GM23248 (cell line): ENCODE measurements around the gene LAMA4.

Source experiments
- EZH2 ChIP-seq: fragments of 200-600 bp; sonication (generic); IDR thresholded peaks from 2 replicates; pipeline ENCODE4 v1.6.1; 2018; ENCODE audit warnings: antibody characterized with exemption, mild to moderate bottlenecking; ENCODE audit not compliant: insufficient read depth, poor library complexity, severe bottlenecking
- EZH2phosphoT487 ChIP-seq: fragments of 200-600 bp; sonication (generic); IDR thresholded peaks from 2 replicates; pipeline ENCODE4 v1.6.1; 2018; ENCODE audit warnings: antibody characterized with exemption, moderate library complexity, mild to moderate bottlenecking, low read depth; ENCODE audit not compliant: insufficient read depth

DNA sequence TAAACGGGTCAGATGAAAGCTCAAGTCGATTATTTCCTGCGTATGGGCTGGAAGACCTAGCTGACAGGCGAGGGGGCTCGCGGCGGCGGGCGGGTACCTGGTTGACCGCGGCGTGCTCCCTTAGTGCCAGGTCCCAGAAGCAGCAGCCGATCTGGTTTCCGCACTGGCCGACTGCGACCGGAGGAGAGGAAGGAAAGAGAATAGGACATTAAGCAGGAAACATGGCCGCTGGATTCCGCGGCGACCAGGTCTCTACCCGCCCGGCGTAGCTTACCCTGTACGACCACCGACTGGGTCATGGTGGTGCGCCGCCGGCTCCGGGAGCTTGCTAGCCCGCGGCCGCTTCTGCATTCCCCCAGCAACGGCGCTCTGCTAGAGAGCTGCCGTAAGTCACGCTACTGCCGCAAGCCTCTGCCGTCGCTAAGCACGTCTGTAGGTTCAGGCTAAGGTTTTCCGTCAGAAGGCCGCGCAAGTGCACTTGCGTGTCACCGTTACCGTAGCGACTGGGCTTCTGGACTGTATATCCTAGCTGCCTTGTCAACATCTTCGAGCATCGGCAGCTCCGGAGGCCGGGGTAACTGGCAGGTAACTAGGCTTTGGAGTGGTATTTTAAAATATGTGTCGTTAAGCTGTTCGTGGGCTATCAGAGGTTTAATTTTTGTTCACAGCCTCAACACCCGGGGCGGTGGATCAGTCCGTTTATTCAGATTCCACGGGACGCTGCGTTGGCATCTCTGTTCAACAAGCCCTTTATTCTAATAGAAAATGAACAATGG is 167.0 kb downstream of the LAMA4 start, which contains the start of the genes FAM229B and TUBE1:
- TF ChIP-seq EZH2 (no peak), EZH2phosphoT487 (no peak)
